Measurements from ENCODE around the gene GHRHR. TPM values are rescaled to one million over a fixed set of nuclear protein-coding genes. Genes with fewer than 3 reads are reported as not detected.

GHRHR gene
- not detected for total RNA-seq

GRCh38 chr7:30963842-30964241, at the start of gene GHRHR:
Gene GHRHR (plus strand): TSS chr7:30963953. CDS start chr7:30964069, 116 bp downstream.
- ATAC-seq: no peak
- TF ChIP-seq EP300 (IDR thresholded peaks at IDR 0.05): no peak
- no peak for TF ChIP-seq POLR2A (IDR thresholded peaks at IDR 0.05)
- no peak for TF ChIP-seq CTCF (IDR thresholded peaks at IDR 0.05)
- TF ChIP-seq POLR2AphosphoS5 (IDR thresholded peaks at IDR 0.05): no peak
- WGBS, 2 donors (ENCODE audit: low coverage in 1 of 2): 70 to 100% methylated on average over 1 to 2 of the region's 11 CpGs
- Histone ChIP-seq H3K4me1 (no peaks in the 10 kb centered on the region), H3K27ac (no peak within 1 kb of the TSS), H3K9me3 (no peaks in the 10 kb centered on the region), H3K36me3 (no peaks in the 10 kb centered on the region), H3K4me3 (no peak within 1 kb of the TSS), H3K27me3 (no peaks in the 10 kb centered on the region)

GRCh38 chr7:30914596-30914995, 49.2 kb upstream of the GHRHR start:
- Histone ChIP-seq H3K27me3 (no peaks in the 10 kb centered on the region), H3K27ac (peak overlapping the region; percentile 26 to 91 (median 86)), H3K4me3 (peak overlapping the region; percentile 45 to 54), H3K4me1 (peaks cover 0 to 97% (median 45%) of the 10 kb centered on the region in 3 donors), H3K36me3 (no peaks in the 10 kb centered on the region), H3K9me3 (no peaks in the 10 kb centered on the region)
- TF ChIP-seq POLR2AphosphoS5 (IDR thresholded peaks at IDR 0.05) (peak; percentile 25), CTCF (IDR thresholded peaks at IDR 0.05) (no peak)
- 17% methylated on average over 1 of the region's 4 CpGs; no CpG with 5 or more reads in 1 of the 2 donors for WGBS, 2 donors (ENCODE audit: low coverage in 1 of 2)
- ATAC-seq: peak; percentile 11

- Histone ChIP-seq H3K36me3 (no peaks in the 10 kb centered on the region), H3K27ac (peak overlapping the region; percentile 26 to 91 (median 86)), H3K4me3 (peak overlapping the region; percentile 45 to 54), H3K4me1 (peaks cover 0 to 97% (median 41%) of the 10 kb centered on the region in 3 donors), H3K9me3 (no peaks in the 10 kb centered on the region), H3K27me3 (no peaks in the 10 kb centered on the region)
- peak in 1 of 2 donors; percentile 11 for TF ChIP-seq POLR2A (IDR thresholded peaks at IDR 0.05)
- TF ChIP-seq EP300 (IDR thresholded peaks at IDR 0.05): no peak
- ATAC-seq: no peak
- WGBS, 2 donors (ENCODE audit: low coverage in 1 of 2): 16 to 38% methylated on average over 3 to 5 of the region's 11 CpGs
These were observed 48.6 kb upstream of the GHRHR start for GRCh38 chr7:30915005-30915601.

- no peak for ATAC-seq
- H3K36me3 ChIP-seq: no peaks in the 10 kb centered on the region
- peak overlapping the region; percentile 26 to 91 (median 86) for H3K27ac ChIP-seq
- peaks cover 0 to 97% (median 41%) of the 10 kb centered on the region in 3 donors for H3K4me1 ChIP-seq
- no peak for TF ChIP-seq POLR2A (IDR thresholded peaks at IDR 0.05)
- no peak for TF ChIP-seq POLR2AphosphoS5 (IDR thresholded peaks at IDR 0.05)
- no peak for TF ChIP-seq EP300 (IDR thresholded peaks at IDR 0.05)
- TF ChIP-seq CTCF (IDR thresholded peaks at IDR 0.05): no peak
- 20 to 60% methylated on average over 1 to 2 of the region's 6 CpGs for WGBS, 2 donors (ENCODE audit: low coverage in 1 of 2)
- H3K4me3 ChIP-seq: peak overlapping the region; percentile 45 to 54
- H3K9me3 ChIP-seq: no peaks in the 10 kb centered on the region
- no peaks in the 10 kb centered on the region for H3K27me3 ChIP-seq
These were observed 48.0 kb upstream of the GHRHR start for GRCh38 chr7:30915751-30916150.

- Histone ChIP-seq H3K4me1 (peaks cover 0 to 97% (median 41%) of the 10 kb centered on the region in 3 donors), H3K27ac (peak overlapping the region; percentile 26 to 91 (median 86)), H3K36me3 (no peaks in the 10 kb centered on the region), H3K4me3 (peak overlapping the region in 1 of 2 donors; percentile 54), H3K9me3 (no peaks in the 10 kb centered on the region), H3K27me3 (no peaks in the 10 kb centered on the region)
- TF ChIP-seq CTCF (IDR thresholded peaks at IDR 0.05) (no peak), POLR2AphosphoS5 (IDR thresholded peaks at IDR 0.05) (no peak), EP300 (IDR thresholded peaks at IDR 0.05) (no peak), POLR2A (IDR thresholded peaks at IDR 0.05) (no peak)
- no peak for ATAC-seq
- no CpG with 5 or more reads among the region's 3 CpGs for WGBS, 2 donors (ENCODE audit: low coverage in 1 of 2)
These were observed 47.5 kb upstream of the GHRHR start for GRCh38 chr7:30916255-30916654.
